Colonic mucosa (tissue), 4 donors: ENCODE data around the gene IFRD2. TPM values are rescaled to one million over a fixed set of nuclear protein-coding genes. Genes with fewer than 3 reads are reported as not detected.

Source experiments
- DNase-seq: peaks from one replicate; pipeline ENCODE4 v3.0.0-alpha.2; 2020
- H3K27ac ChIP-seq: fragments of 200-600 bp; one replicate; pipeline ENCODE4 v1.8.0; 2021
- H3K27me3 ChIP-seq: fragments of 200-600 bp; one replicate; pipeline ENCODE4 v1.8.0; 2021
- H3K36me3 ChIP-seq: fragments of 200-600 bp; one replicate; pipeline ENCODE4 v1.8.0; 2021
- H3K4me1 ChIP-seq: fragments of 200-600 bp; one replicate; pipeline ENCODE4 v1.8.0; 2021; ENCODE audit warnings: mild to moderate bottlenecking
- H3K4me3 ChIP-seq: fragments of 200-600 bp; one replicate; pipeline ENCODE4 v1.8.0; 2021
- H3K9ac ChIP-seq, 2 donors: one replicate each; pipeline ENCODE4 v1.7.0; 2013; ENCODE audit warnings: control low read depth in 2 of 2, low read depth in 2 of 2, low read length in 2 of 2
- H3K9me3 ChIP-seq: fragments of 200-600 bp; one replicate; pipeline ENCODE4 v1.8.0; 2021
- CTCF ChIP-seq: fragments of 200-600 bp; IDR thresholded peaks from one replicate; pipeline ENCODE4 v1.8.0; 2022; ENCODE audit warnings: antibody characterized with exemption, mild to moderate bottlenecking
- intact Hi-C: fragments of 100-400 bp; cut with DNase I; formaldehyde crosslinking; loops from one replicate; pipeline ENCODE4 v1.14.1; 2022
- total RNA-seq, 2 donors: library from RNA; stranded (reverse); fragmentation: NEBNext Ultra II Directional in 1 of 2; extraction: Animal tissue kit (Norgen Biotek cat#: 25700) in 1 of 2; gene quantifications; one replicate each; pipeline ENCODE4 v1.2.1, GENCODE V29; 2021
- donor health status: healthy.
- donor health status: DM: no; HTN: no; CAD: no.
- donor health status: DM: no; HTN: no; CAD: no.

IFRD2 gene
- total RNA-seq, 2 donors from 2014 or later, result 52.8 to 129 TPM

- peak overlapping the region; percentile 81 to 86 for H3K9ac ChIP-seq
These were observed 31.2 kb downstream of the IFRD2 start for GRCh38 chr3:50260942-50261441.

GRCh38 chr3:50260027-50260941 lies 31.9 kb downstream of the IFRD2 start:
- no peaks in the 10 kb centered on the region for H3K27me3 ChIP-seq
- H3K27ac ChIP-seq, result peak overlapping the region; percentile 90
- peak; percentile 96 for TF ChIP-seq CTCF
- peak overlapping the region; percentile 81 to 86 for H3K9ac ChIP-seq
- H3K4me1 ChIP-seq, result peaks cover 4% of the 10 kb centered on the region
- H3K4me3 ChIP-seq, result peak overlapping the region; percentile 64
- intact Hi-C loops, result no loop called here
- H3K9me3 ChIP-seq, result no peaks in the 10 kb centered on the region
- peak; percentile 92 for DNase-seq
- peaks cover 8% of the 10 kb centered on the region for H3K36me3 ChIP-seq

More at GRCh38 chr3:50260942-50261441, 31.2 kb downstream of the IFRD2 start:
- H3K9me3 ChIP-seq, result no peaks in the 10 kb centered on the region
- intact Hi-C loops, result no loop called here
- H3K4me3 ChIP-seq, result peak overlapping the region; percentile 64
- H3K4me1 ChIP-seq, result peaks cover 4% of the 10 kb centered on the region
- no peaks in the 10 kb centered on the region for H3K27me3 ChIP-seq
- peaks cover 8% of the 10 kb centered on the region for H3K36me3 ChIP-seq
- no peak for DNase-seq
- no peak for TF ChIP-seq CTCF
- peak overlapping the region; percentile 90 for H3K27ac ChIP-seq

GRCh38 chr3:50259432-50260026 lies 32.7 kb downstream of the IFRD2 start:
- H3K36me3 ChIP-seq, result peaks cover 8% of the 10 kb centered on the region
- no peaks in the 10 kb centered on the region for H3K27me3 ChIP-seq
- TF ChIP-seq CTCF, result no peak
- intact Hi-C loops, result no loop called here
- no peak overlapping the region for H3K4me3 ChIP-seq
- peak overlapping the region; percentile 55 to 86 for H3K9ac ChIP-seq
- H3K27ac ChIP-seq, result peak overlapping the region; percentile 90
- no peaks in the 10 kb centered on the region for H3K9me3 ChIP-seq
- peaks cover 4% of the 10 kb centered on the region for H3K4me1 ChIP-seq
- DNase-seq, result no peak

DNA sequence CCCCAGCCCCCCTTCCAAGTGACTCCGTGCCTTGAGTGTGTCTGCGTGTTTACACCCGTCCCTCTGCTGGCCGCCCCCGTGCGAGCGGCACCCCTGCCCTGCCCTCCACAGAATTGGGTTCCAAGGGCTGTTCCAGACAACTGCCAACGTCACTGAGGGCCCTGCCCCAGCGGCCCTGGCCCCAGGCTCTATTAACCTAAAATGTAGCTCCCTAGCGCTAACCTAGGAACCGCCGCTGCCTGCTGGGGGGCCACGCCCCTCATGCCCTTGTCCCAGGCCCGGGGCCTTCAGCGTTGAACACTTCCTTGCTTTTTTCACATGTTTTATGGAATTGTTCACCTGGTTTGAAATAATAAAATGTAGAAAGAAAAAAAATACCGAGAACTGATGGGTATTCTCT lies 33.2 kb downstream of the IFRD2 start:
- intact Hi-C loops, result no loop called here
- Histone ChIP-seq H3K4me1 (peaks cover 4% of the 10 kb centered on the region), H3K9ac (peak overlapping the region in 1 of 2 donors; percentile 55), H3K27me3 (no peaks in the 10 kb centered on the region), H3K4me3 (no peak overlapping the region), H3K9me3 (no peaks in the 10 kb centered on the region), H3K36me3 (peaks cover 8% of the 10 kb centered on the region), H3K27ac (no peak overlapping the region)
- DNase-seq, result no peak
- no peak for TF ChIP-seq CTCF

GRCh38 chr3:50258029-50258680 lies 34.1 kb downstream of the IFRD2 start:
- intact Hi-C loops, result no loop called here
- peaks cover 8% of the 10 kb centered on the region for H3K36me3 ChIP-seq
- no peak for DNase-seq

More at GRCh38 chr3:50258029-50258680, 34.1 kb downstream of the IFRD2 start:
- Histone ChIP-seq H3K27me3 (no peaks in the 10 kb centered on the region), H3K4me1 (peaks cover 4% of the 10 kb centered on the region), H3K27ac (no peak overlapping the region), H3K9ac (no peak overlapping the region), H3K4me3 (no peak overlapping the region), H3K9me3 (no peaks in the 10 kb centered on the region)
- no peak for TF ChIP-seq CTCF
